ENCODE measurements around the gene STRAP.

DNA sequence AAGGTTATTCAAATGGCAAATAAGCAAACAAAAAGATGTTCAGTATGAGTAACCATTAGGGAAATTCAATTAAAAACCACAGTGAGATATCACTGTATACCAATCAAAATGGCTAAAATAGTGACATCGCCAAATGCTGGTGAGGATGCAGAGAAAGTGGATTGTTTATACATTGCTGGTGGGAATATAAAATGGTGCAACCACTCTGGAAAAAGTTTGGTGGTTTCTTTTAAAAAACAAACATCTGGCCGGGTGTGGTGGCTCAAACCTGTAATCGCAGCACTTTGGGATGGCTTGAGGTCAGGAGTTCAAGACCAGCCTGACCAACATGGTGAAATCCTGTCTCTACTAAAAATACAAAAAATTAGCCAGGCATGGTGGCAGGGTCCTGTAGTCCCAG lies 14.0 kb upstream of the STRAP start:
- TF ChIP-seq, protein P1, sequence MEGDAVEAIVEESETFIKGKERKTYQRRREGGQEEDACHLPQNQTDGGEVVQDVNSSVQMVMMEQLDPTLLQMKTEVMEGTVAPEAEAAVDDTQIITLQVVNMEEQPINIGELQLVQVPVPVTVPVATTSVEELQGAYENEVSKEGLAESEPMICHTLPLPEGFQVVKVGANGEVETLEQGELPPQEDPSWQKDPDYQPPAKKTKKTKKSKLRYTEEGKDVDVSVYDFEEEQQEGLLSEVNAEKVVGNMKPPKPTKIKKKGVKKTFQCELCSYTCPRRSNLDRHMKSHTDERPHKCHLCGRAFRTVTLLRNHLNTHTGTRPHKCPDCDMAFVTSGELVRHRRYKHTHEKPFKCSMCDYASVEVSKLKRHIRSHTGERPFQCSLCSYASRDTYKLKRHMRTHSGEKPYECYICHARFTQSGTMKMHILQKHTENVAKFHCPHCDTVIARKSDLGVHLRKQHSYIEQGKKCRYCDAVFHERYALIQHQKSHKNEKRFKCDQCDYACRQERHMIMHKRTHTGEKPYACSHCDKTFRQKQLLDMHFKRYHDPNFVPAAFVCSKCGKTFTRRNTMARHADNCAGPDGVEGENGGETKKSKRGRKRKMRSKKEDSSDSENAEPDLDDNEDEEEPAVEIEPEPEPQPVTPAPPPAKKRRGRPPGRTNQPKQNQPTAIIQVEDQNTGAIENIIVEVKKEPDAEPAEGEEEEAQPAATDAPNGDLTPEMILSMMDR (conservative IDR thresholded peaks at IDR 0.05 in 1 of 2, IDR thresholded peaks at IDR 0.05 in 1 of 2; ENCODE audit: extremely low read depth in 1 of 2, insufficient read depth in 1 of 2, low read depth in 1 of 2, low read length in 2 of 2): no peak
- no peak for TF ChIP-seq EZH2 (IDR thresholded peaks at IDR 0.05; ENCODE audit: borderline replicate concordance, low read length)

Data from mammary epithelial cell (primary cell).